Stomach smooth muscle (tissue), 2 donors: Measurements from ENCODE around the gene MRC1.
"Not testable (repeated sequence)": the region's sequence is repeated elsewhere in the genome, so short reads cannot be mapped to it uniquely, and the experiment has no call there.

Experiments
- H3K27ac ChIP-seq: one replicate; pipeline ENCODE4 v1.7.0; 2013; ENCODE audit warnings: mild to moderate bottlenecking, low read length, inconsistent platforms
- H3K27me3 ChIP-seq, 2 donors: one replicate each; pipeline ENCODE4 v1.7.0; 2013; ENCODE audit warnings: low read length in 2 of 2; ENCODE audit not compliant: insufficient read depth in 2 of 2, control insufficient read depth in 1 of 2
- H3K36me3 ChIP-seq, 2 donors: one replicate each; pipeline ENCODE4 v1.7.0; 2013; ENCODE audit warnings: low read length in 2 of 2; ENCODE audit not compliant: control insufficient read depth in 2 of 2, insufficient read depth in 2 of 2
- H3K4me1 ChIP-seq: one replicate; pipeline ENCODE4 v1.7.0; 2013; ENCODE audit warnings: low read length; ENCODE audit not compliant: control insufficient read depth, insufficient read depth
- H3K4me3 ChIP-seq, 2 donors: one replicate each; pipeline ENCODE4 v1.7.0; 2013; ENCODE audit warnings: low read length in 2 of 2
- H3K9ac ChIP-seq, 2 donors: one replicate each; pipeline ENCODE4 v1.7.0; 2013; ENCODE audit warnings: low read length in 2 of 2, mild to moderate bottlenecking in 1 of 2
- H3K9me3 ChIP-seq, 2 donors: one replicate each; pipeline ENCODE4 v1.7.0; 2013; ENCODE audit warnings: low read length in 2 of 2; ENCODE audit not compliant: control insufficient read depth in 2 of 2
- donor health status: healthy.
- donor health status: Pancreatic carcinoma.

Gene MRC1

DNA sequence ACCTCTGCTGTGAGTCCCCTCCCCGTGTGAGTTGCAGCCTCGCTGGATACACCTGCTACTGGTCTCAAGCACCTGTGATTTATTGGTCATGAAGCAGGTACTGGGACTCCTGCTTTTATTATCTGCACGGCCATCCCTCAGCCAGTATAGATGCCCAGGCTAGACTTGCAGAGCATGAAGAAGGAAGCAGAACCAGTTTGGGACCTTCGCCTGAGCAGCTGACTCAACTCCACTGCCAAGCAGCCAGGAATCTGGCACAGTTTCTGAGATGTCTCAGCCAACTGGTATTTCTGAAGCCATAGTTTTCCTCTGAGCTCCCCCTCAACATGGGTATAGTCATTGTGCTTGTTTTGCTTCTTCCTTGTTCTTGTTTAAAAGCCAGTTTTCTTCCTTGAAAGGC lies 114.6 kb downstream of the MRC1 start:
- Histone ChIP-seq H3K27me3 (no peaks in the 10 kb centered on the region), H3K36me3 (no peaks in the 10 kb centered on the region), H3K27ac (no peak overlapping the region), H3K9me3 (no peaks in the 10 kb centered on the region), H3K9ac (no peak overlapping the region), H3K4me1 (peaks cover 5% of the 10 kb centered on the region), H3K4me3 (no peak overlapping the region)

DNA sequence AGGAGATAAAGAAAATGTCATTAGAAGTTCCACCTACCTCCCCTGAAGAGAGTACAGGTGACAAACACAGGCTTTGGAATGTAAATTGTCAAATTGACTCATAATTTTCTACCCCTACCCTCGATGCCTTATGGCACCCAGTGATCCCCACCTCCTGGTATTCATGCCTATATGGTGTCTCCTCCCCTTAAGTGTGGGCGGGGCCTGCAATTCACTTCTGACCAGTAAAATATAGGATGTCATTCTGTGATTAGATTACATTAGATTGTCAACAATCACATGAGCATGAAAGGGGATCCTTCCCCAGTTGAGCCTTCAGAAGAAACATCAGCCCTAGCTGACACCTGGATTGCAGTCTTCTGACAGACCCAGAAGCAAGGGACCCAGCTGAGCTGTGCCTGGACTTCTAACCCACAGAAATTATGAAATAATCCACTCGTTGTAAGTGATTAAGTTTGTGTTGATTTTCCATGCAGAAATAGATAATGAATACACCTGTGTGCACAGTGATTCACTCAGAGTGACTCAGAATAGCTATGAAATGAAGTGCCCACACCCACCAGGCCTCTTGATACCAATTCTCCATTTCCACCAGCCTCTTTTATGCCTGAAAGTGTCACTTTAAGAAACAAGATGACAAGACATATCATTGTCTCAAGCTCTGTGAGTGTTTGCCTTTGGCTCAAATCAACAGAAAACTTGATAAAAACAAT lies 134.0 kb downstream of the MRC1 start:
- Histone ChIP-seq H3K4me1 (no peaks in the 10 kb centered on the region), H3K27me3 (no peaks in the 10 kb centered on the region), H3K9me3 (peaks cover 5% of the 10 kb centered on the region in 2 donors), H3K4me3 (no peak overlapping the region), H3K36me3 (no peaks in the 10 kb centered on the region), H3K27ac (no peak overlapping the region), H3K9ac (no peak overlapping the region)

DNA sequence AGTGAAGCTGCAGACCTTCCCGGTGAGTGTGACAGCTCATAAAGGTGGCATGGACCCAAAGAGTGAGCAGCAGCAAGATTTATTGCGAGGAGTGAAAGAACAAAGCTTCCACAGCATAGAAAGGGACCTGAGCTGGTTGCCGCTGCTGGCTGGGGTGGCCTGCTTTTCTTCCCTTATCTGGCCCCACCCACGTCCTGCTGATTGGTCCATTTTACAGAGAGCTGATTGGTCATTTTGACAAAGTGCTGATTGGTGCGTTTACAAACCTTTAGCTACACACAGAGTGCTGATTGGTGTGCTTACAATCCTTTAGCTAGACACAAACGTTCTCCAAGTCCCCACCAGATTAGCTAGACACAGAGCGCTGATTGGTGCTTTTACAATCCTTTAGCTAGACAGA lies 141.1 kb downstream of the MRC1 start:
- H3K4me1 ChIP-seq, H3K9ac ChIP-seq, H3K27ac ChIP-seq, H3K36me3 ChIP-seq, H3K4me3 ChIP-seq, H3K9me3 ChIP-seq, H3K27me3 ChIP-seq: not testable (repeated sequence)

DNA sequence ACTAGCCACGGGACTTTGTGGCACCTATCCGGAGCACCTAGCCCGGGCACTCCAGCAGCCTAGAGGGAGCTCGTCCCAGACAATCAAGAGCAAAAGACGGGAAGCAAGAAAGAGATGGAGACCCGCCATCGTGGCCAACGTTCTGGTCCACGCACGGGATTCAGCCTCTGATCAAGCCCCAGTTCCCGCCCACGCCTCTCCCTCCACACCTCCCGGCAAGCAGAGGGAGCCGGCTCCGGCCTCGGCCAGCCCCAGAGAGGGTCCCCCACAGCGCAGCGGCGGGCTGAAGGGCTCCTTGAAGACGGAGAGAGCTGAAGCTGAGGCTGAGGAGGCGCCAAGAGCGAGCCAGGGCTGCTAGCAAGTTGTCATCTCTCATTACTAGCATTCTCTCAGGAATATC lies 141.6 kb downstream of the MRC1 start:
- H3K36me3 ChIP-seq: no peaks in the 10 kb centered on the region
- no peak overlapping the region for H3K27ac ChIP-seq
- H3K9me3 ChIP-seq: no peaks in the 10 kb centered on the region
- no peak overlapping the region for H3K4me3 ChIP-seq
- H3K4me1 ChIP-seq: no peaks in the 10 kb centered on the region
- no peaks in the 10 kb centered on the region for H3K27me3 ChIP-seq
- no peak overlapping the region for H3K9ac ChIP-seq

DNA sequence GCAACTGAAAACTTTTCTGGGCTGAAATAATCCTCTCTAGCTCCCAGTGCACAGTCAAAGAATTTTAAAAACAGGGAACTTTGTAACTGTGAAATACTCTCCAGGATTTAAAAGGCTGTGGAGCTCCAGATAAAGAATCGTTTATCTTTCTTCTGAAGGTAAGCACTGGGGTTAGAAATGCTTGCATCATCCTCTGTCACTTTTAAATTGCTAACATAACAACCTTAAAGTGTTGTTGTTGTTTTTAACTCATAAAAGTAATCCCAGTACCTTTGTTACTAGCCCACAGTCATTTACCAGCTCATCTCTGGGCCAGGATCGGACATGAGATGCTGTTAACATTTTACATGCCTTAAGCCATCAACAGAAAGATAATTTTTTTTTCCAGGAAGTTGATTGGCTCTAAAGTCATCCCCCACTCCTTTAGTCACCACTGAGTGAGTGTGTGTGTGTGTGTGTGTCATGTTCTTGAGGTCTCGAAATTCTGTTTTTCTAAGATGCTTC lies 142.8 kb downstream of the MRC1 start, which contains the start of gene SLC39A12:
SLC39A12 (plus strand) TSS at position 51 of the 504 bp plus-strand sequence. CDS start 1,359 bp downstream, outside the sequence.
- H3K27me3 ChIP-seq: no peaks in the 10 kb centered on the region
- no peaks in the 10 kb centered on the region for H3K9me3 ChIP-seq
- no peak within 1 kb of the TSS for H3K4me3 ChIP-seq
- no peaks in the 10 kb centered on the region for H3K4me1 ChIP-seq
- no peak within 1 kb of the TSS for H3K9ac ChIP-seq
- H3K36me3 ChIP-seq: no peaks in the 10 kb centered on the region
- no peak within 1 kb of the TSS for H3K27ac ChIP-seq

DNA sequence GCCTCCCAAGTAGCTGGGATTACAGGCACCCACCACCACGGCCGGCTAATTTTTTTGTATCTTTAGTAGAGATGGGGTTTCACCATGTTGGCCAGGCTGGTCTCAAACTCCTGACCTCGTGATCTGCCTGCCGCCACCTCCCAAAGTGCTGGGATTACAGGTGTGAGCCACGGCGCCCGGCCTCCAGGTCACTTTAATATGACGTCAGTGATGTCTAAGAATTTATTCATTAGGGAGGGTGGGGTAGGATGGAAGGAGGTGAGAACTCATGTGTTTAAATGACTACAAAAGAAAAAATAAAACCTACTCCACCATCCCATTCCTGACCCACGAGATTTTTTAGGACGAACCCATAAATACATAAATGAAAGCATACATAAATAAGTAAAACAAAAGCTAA lies 145.2 kb downstream of the MRC1 start:
- H3K4me1 ChIP-seq, H3K9ac ChIP-seq, H3K4me3 ChIP-seq, H3K36me3 ChIP-seq, H3K27me3 ChIP-seq, H3K27ac ChIP-seq, H3K9me3 ChIP-seq: not testable (repeated sequence)

DNA sequence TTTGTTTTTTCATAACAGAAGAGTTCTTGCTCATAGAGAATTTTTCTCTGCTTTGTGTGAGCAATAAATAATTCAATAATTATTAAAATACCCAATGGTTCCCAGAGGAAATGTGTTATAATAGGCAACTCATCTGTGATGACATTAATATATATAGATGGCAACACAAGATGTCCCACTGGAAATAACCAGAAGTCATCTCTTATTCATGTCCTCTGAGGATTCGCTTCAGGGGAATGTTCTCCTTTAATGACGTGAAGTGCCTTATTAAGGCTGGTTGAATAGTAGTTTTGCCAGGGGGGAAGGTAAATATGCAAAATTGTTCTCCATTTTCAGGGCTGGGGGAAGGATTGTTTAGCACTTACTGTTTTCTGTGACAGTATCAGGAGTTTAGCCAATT lies 145.7 kb downstream of the MRC1 start:
- no peaks in the 10 kb centered on the region for H3K36me3 ChIP-seq
- peaks cover 0 to 1% of the 10 kb centered on the region in 2 donors for H3K9me3 ChIP-seq
- no peak overlapping the region for H3K4me3 ChIP-seq
- no peak overlapping the region for H3K27ac ChIP-seq
- H3K27me3 ChIP-seq: no peaks in the 10 kb centered on the region
- no peak overlapping the region for H3K9ac ChIP-seq
- H3K4me1 ChIP-seq: no peaks in the 10 kb centered on the region

DNA sequence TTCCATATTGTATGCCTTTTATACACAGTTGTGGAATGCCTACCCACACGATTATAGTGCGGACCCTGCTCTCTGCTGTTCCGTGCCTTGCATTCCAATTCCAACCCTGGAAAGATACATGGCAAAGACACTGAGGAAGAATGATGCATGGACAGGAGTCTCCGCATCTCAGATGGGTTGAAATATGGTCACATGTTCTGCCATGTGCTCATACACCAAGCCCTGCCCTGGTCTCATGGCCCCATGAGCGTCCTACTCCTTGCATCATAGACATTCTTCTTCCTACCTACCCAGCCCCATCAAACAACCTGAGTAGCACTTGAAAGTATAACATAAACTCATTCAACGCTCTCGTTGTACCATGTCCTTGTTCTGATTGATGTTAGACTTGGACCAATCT lies 148.9 kb downstream of the MRC1 start:
- no peaks in the 10 kb centered on the region for H3K4me1 ChIP-seq
- no peak overlapping the region for H3K4me3 ChIP-seq
- no peak overlapping the region for H3K9ac ChIP-seq
- H3K9me3 ChIP-seq: peaks cover 0 to 5% of the 10 kb centered on the region in 2 donors
- H3K36me3 ChIP-seq: no peaks in the 10 kb centered on the region
- no peaks in the 10 kb centered on the region for H3K27me3 ChIP-seq
- H3K27ac ChIP-seq: no peak overlapping the region

DNA sequence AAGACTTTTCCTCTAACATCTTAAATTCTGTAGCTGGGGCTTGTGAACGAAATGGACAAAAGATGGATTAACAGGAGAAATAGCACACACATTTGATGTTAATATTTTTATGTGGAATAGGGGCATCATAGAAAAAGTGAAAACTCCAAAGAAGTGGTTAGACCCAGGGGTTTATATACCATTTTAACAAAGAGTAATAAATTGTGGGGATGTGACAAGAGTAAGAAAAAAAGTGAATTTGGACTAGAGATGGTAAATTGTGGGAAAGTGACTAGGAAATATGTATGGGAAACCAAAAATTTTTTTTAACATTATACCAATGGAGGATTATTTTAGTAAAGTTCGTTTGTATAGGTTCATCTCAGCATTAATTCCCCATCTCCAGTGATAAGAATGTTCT lies 150.7 kb downstream of the MRC1 start:
- Histone ChIP-seq H3K27ac (no peak overlapping the region), H3K27me3 (no peaks in the 10 kb centered on the region), H3K36me3 (no peaks in the 10 kb centered on the region), H3K4me1 (no peaks in the 10 kb centered on the region), H3K9me3 (peaks cover 0 to 5% of the 10 kb centered on the region in 2 donors), H3K9ac (no peak overlapping the region), H3K4me3 (no peak overlapping the region)
